Inferior parietal cortex (tissue), 1 donor: ENCODE results near the gene GSPT1.
"Not testable (repeated sequence)": the region's sequence is repeated elsewhere in the genome, so short reads cannot be mapped to it uniquely, and the experiment has no call there.

Source experiments
- DNase-seq: peaks from one replicate; pipeline ENCODE4 v3.0.0-alpha.2; 2016; ENCODE audit errors: extremely low spot score

The GSPT1 gene

GRCh38 chr16:11857161-11857560 is 58.6 kb downstream of the GSPT1 start:
- no peak for DNase-seq

- no peak for DNase-seq
Measured at GRCh38 chr16:11852092-11852809, 63.5 kb downstream of the GSPT1 start.

- DNase-seq: peak; percentile 96
Measured at GRCh38 chr16:11851294-11852091, 64.3 kb downstream of the GSPT1 start, which contains the start of gene RSL1D1. Gene RSL1D1, minus strand, starts transcription at chr16:11851542. Its CDS starts 30 bp downstream, at chr16:11851512.

DNA sequence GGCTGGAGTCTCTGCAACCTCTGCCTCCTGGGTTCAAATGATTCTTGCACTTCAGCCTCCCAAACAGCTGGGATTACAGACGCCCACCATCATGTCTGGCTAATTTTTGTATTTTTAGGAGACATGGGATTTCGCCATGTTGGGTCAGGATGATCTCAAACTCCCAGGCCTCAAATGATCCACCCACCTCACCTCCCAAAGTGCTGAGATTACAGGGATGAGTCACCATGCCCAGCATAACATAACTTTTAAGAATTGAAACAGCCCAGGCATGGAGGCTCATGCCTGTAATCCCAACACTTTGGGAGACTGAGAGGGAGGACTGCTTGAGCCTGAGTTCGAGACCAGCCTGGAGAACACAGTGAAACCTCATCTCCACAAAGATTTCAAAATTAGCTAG is 66.9 kb downstream of the GSPT1 start:
- DNase-seq: no peak

DNA sequence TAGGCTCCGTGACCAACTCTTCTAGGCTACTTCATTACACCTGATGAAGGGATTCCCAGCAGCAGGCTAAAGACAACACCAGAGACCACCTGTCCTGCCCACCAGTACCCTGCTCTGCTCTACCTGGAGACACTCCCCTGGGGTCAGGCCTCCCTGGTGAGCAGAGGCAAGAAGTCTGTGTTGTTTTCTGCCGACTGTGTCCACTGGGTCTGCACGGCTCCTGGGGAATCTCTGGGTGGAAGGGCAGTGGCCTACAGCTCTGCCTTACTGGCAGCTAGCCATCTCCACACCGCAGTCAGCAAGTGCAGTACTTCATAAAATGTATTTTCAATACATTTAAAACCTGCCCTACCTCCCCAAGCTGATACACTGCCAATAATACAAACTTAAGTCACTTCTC is 71.3 kb downstream of the GSPT1 start:
- no peak for DNase-seq

DNA sequence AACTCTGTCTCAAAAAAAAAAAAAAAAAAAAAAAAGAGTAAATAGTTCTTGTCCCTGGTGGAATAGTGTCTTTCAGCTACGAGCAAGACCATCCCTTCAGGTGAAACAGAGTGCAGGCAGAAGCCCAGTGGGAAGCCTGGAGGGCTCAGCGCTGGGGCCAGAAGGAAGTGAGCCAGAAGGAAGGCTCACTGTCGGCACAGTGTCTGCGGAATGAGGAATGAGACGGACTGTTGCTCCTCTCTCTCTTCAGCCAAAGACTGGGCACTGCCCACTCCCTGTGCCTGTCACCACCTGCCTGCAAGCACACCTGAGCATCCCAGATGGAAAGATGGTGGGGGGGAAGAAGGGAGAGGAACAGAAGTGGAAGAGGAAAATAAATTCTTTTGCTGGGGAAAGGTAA is 71.9 kb downstream of the GSPT1 start:
- DNase-seq: no peak

DNA sequence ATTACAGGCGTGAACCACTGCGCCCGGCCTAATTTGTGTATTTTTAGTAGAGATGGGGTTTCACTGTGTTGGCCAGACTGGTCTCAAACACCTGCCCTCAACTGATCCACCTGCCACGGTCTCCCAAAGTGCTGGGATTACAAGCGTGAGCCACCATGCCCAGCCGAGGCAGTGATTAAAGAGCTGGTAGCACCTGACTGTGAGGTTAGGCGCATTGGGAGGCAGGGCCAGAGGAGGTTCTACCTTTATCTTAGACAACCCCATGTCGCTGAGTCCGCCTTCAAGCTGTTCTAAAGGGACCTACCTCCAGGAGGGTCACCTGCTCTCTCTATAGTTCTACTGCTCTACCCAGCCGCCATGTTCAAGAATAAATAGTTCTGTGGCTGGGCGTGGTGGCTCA is 72.5 kb downstream of the GSPT1 start:
- DNase-seq: no peak

DNA sequence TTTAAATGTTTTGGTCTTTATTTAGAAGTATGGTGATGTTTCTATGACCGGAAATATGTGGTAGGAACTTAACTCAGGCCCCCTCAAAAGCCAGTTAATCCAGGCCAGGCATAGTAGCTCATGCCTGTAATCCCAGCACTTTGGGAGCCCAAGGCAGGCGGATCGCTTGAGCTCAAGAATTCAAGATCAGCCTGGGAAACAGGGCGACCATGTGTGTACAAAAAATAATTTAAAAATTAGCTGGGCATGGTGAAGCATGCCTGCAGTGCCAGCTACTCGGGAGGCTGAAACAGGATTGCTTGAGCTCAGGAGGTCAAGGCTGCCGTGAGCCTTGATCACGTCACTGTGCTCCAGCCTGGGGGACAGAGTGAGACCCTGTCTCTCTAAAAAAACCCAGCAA is 74.7 kb downstream of the GSPT1 start:
- no peak for DNase-seq

DNA sequence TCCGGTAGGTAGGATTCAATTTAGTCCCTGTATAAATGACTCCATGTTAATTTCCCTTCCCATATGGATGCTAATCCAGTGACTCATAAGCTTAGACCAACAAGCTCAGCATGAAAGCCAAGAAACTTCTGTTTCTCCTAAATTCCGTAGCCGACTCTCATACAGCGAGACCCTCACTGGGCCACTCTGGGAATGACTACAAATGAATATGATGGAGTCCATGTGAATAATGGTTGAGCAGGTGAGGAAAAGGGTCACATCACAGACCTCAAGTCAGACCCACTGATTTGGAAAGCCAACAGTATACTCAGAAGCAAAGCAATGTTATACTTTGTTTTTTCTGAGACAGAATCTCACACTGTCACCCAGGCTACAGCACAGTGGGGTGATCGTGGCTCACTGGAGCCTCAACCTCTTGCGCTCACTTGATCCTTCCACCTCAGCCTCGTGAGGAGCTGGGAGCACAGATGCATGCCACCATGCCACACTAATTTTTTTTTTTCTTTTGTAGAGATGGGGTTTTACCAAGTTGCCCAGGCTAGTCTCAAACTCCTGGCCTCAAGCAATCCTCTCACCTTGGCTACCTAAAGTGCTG is 79.0 kb downstream of the GSPT1 start:
- no peak for DNase-seq

GRCh38 chr16:11835891-11836649 is 79.7 kb downstream of the GSPT1 start:
- no peak for DNase-seq

GRCh38 chr16:11835309-11835708 is 80.4 kb downstream of the GSPT1 start:
- no peak for DNase-seq

DNA sequence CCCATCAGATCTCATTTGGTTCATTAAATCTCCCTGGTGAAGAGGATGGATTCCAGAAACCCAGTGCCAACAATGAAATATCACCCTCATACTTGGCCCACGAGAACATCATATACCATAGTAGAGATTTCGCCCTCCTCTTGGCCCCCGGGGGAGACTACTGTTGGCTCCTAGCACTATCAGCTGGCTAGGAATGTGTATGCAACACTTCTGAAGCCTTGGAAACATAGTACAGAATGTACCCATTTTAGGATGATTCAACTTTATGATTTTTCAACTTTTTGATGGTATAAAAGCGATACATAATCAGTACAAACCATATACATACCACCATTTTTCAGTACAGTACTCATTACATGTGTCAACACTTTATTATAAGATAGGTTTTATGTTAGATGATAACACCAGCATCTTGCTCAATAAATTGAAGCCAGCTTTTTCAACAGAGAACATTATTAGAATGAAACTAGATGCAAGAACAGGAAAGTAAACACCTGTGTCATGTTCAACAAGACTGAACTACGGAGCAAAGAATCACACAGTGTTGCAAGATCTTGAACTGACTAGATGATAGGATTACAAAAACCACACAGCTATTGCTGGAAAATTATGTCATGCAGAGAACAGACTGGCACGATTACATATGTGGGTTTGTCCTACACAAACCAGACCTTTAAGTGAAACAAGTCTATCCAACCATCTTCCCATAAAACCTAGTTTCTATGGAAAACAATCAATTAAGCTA is 81.6 kb downstream of the GSPT1 start:
- no peak for DNase-seq

DNA sequence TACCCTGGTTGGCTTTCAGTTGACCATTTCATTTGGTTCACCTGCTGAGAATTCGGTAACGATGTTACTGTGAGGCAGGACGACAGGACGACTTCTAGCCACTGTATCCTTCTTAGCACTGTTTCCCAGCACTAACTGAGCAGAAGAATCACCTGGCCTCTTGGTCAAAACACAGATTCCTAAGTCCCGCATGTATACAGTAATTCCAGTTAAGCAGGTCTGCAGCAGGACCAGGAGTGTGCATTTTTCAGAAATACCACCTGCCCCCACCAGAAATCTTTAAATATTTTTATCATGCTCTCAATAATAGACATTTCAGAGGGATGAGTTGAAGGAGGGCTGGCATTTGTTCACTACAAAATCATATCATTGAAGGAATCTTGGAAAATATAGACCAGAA is 87.1 kb downstream of the GSPT1 start:
- no peak for DNase-seq

- DNase-seq: not testable (repeated sequence)
Measured at GRCh38 chr16:11825520-11826165, 90.1 kb downstream of the GSPT1 start.

GRCh38 chr16:11824362-11824761 is 91.4 kb downstream of the GSPT1 start:
- DNase-seq: no peak

DNA sequence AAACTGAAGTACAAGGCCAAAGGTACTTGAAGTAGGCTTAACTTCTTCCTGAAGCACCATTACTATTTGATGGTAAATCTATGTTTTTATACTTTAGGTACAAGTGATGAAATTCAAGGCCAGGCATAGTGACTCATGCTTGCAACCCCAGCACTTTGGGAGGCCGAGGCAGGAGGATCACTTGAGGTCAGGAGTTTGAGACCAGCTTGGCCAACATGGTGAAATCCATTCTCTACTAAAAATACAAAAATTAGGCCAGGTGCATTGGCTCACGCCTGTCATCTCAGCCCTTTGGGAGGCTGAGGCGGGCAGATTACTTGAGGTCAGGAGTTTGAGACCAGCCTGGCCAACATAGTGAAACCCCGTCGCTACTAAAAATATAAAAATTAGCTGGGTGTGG is 92.1 kb downstream of the GSPT1 start:
- not testable (repeated sequence) for DNase-seq

- DNase-seq: no peak
Measured at GRCh38 chr16:11819798-11820197, 96.0 kb downstream of the GSPT1 start.

DNA sequence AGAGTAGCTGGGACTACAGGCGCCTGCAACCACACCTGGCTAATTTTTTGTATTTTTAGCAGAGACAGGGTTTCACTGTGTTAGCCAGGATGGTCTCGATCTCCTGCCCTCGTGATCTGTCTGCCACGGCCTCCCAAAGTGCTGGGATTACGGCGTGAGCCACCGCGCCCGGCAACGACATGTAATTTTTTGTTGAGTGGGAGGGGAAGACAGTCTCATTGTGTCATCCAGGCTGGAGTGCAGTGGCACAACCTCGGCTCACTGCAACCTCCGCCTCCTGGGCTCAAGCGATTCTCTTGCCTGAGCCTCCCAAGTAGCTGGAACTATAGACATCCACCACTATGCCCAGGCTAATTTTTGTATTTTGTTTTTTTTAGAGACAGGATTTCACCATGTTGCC is 96.8 kb downstream of the GSPT1 start:
- not testable (repeated sequence) for DNase-seq
